GM19240 (cell line): Measurements from ENCODE around the gene ORMDL1.
"Not testable (repeated sequence)": the region's sequence is repeated elsewhere in the genome, so short reads cannot be mapped to it uniquely, and the experiment has no call there.

Source experiments
- DNase-seq: peaks from one replicate; pipeline ENCODE4 v3.0.0; 2011; ENCODE audit warnings: low spot score; ENCODE audit not compliant: insufficient read length

The ORMDL1 gene

DNA sequence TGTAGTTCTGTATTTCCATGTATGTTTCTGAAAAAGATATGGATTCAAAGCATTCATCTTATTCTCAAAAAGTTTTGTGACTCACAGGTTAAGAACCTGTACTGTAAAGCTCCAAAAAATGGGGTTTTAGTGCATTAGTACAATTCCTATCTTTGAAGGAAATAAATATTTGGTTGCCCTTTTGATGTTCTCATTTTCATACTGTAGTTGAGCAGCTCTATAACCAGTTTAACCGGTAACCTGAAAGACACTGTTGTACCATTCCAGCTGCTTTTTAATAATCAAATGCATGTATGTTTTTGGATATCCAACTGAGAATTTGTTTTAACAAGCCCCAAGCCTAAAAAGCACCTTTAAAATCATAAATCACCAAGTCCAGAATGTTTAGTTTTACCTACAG lies 11.9 kb downstream of the ORMDL1 start:
- no peak for DNase-seq

DNA sequence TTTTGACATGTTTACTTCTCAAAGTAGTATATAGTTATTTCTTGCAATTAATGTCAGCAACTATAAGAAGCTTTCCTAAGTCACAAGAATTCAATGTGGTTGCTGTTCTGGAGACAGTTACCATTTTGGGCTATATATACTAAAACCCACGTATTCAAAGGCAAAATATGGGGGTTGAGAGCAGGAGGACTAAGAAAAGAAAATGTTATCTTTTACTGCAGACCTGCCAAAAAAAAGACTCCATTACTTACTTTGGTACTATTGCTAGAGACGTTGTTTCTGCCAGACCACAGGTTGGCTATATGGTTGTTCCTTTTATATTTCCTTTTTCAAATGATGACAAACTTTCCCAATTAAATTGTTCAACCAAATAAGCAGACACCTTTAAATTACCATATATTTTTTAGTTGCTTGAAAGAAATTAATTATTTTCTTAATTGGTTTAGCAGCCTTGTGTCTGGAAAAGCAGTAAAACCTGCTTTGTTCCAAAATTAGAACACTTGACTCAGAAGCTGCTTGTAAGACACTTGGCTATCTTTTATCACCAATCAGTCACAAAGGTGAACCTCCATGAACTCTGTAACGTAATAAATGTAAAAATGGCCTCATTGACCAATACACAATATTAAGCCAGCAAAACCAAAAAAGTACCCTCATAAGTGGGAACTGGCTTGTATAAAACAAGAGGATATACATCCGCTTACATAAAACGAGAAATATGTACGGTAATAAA lies 13.4 kb downstream of the ORMDL1 start:
- DNase-seq, result no peak

DNA sequence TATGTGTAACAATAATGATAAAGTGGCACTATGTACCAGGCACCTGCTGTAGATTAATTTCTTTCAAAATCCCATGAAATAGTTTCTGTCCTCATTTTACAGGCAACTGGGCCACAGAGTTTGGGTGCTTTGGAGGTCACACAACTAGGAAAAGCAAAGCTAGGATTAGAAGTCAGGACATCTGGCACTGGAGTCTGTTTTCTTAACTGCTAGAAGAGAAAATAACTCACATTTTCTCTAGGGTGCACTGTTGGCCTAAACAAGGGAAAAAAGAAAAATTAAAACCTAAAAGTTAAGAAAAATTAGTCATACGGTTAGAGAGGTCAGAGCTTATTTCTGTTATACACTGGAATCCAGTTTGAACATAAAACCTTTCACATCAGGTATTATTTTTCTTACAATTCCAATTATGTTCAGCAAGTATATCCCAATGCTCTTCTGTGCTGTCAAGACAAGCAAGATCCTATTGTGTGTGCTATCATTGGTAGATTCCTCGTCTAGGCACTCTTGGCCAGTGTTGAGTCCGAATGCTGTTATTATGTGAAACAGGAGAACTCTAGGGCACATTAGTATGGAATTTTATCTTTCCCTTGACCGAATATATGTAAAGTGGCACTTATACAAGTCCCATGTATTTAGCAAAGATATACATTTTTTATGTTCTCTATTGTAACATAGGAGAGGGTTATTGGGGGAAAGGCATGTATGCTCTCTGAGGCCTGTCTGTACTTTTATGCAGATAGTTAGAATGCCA lies 20.1 kb downstream of the ORMDL1 start:
- no peak for DNase-seq

DNA sequence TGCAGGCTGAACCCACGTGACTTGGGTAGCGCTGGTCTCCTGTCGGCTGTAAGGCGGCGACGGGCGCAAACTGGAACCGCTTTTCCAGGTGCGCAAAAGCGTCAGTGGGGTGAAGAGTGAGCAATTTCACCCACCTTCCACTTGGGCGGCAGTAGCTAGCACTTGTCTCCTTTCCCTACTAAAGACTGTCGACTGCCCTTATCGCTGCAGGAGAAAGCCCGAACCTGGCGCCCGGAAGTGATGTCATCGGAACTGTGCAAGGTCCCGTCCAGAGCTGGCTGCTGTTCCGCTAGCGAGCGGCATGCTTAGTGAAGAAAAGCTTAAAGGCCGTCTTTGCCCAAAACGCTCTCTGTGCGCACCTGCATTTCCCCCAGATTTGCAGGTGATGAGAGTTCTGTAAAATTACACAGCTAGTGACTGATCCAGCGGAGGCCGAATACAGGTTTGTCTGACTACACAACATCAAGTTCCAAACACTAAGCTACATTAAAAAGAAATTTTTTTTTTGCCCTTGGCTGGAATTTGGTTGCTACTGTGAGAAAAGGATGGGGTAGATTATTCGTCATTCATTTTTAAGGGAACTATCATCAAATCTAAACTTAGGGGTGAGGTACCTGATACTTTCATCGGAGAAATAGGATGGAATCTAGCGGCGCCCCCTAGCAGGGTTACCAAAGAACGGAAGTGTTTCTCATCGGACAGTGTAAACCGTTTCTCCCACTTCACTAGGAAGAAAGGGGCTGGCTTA lies 21.4 kb downstream of the ORMDL1 start, which contains the start of gene OSGEPL1:
TSS of gene OSGEPL1 (minus strand) at position 242 of the 748 bp plus-strand sequence. CDS start 1,152 bp downstream, outside the sequence.
- DNase-seq, result peak; percentile 51

DNA sequence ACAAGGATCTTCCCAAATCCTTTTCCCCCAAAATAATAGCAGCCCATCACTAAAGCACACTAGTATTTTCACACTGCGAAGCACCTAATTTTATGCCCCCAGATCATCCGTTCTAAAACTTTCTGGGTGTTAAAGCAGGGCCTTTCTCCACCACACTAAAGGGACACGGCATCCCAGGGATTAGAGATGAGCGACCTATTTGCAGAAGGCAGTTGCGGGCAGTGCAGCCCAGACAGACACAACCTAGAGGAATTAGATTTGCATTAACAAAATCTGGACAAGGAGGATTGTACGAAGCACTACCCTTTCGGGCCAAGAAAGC lies 21.9 kb downstream of the ORMDL1 start:
- no peak for DNase-seq

DNA sequence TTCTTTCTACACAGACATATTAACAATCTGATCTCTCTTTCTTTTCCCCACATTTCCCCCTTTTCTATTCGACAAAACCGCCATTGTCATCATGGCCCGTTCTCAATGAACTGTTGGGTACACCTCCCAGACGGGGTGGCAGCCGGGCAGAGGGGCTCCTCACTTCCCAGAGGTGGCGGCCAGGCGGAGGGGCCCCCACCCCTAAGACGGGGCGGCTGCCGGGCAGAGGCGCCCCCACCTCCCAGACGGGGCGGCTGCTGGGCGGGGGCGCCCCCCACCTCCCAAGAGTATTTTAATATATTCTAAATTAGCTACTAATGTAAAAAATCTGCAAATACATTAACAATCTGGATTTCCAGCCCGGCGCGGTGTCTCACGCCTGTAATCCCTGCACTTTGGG lies 24.0 kb downstream of the ORMDL1 start:
- not testable (repeated sequence) for DNase-seq

DNA sequence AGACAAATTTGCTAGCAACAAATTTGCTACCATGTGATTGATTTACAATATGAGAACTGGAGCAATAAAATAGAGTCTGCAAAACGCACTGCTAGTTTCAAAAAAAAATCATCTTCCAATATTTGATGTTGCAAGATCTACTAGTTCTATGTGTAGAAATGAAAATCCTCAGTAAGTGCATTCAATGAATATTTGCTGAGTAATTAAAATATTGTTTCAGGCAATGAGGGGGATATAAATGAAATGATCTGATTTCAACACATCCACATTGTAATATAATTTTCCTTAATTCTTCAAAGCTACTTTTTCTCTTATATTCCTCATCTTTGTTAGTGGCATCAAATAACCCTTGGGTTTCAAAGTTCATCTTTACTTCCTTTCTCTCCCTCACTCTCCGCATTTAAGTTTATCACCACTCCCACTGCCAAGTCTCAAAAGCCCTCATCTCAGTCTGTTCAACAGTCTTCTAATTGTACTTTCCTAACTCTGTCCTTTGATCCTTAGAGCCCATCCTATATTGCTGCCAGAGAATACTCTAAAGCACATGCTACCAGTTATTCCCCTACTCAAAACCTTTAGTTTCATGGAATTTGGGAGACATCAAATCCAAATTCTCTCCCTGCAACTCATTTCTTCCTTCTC lies 27.7 kb downstream of the ORMDL1 start:
- no peak for DNase-seq

DNA sequence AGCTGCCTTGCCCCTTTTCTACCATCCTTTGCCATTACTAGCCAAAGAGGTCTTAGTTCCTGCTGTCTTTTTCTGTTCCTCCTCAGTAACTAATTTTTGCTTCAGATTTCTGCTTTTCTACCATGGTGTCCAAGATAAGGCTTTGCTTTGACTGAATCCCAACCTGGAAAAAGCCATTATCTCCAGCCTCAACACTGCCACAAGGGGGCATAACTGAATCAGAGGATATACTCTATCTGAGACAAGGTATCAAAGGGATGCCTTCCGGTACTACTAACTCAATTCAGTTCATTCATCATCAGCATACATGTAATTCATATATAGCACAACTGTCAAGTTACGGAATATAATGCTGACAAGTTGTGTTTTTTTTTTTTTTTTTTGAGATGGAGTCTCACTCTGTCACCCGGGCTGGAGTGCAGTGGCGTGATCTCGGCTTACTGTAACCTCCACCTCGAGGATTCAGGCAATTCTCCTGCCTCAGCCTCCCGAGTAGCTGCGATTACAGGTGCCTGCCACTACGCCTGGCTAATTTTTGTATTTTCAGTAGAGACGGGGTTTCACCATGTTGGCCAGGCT lies 33.0 kb downstream of the ORMDL1 start:
- DNase-seq, result peak; percentile 8

DNA sequence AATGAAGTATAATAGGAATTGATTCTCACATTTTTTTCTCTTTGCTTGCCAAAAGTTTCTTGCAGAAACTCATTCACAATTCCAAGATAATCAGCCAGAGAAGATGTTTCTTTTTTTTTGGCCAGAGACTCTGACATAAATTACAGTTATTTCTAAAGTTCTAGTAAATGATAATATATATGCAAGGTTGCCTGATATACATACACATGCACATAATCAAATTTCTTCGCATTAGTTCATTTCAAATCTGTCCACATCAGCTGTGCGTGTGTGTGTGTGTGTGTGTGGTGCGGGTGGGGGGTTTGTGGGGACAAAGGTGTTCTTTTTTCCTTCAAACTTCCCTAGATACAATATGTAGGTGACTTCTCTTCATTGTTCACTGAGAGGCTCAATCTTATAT lies 54.7 kb downstream of the ORMDL1 start:
- no peak for DNase-seq

DNA sequence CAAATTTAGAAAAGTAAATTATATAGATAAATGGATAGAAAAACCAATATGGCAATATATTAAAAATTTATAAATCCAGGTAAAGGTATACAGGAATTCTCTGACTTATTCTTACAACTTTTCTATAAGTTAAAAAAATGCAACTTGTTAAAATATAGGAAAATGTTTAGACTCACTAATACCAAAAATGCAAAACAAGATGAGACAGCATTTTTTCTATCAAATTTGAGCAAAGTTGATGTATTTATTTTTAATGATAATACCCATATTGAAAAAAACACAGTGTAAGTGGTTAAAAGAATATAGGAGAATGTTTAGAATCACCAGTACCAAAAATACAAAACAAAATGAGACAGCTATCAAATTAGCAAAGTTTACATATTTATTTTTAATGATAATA lies 57.3 kb downstream of the ORMDL1 start:
- no peak for DNase-seq

DNA sequence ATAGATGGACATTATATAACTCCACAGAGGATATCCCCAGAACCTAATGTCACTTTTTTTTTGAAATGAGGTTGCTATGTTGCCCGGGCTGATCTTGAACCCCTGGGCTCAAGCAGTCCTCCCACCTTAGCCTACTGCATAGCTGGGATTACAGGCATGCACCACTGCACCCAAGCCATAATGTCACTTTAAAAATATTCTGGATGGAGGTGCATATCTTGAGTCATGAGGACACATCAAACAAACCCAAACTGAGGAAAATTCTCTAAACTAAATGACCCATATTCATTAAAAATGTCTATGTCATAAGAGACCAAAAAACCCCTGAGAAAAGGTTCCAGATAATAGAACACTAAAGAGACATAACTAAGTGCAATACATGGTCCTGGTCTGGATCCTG lies 57.9 kb downstream of the ORMDL1 start:
- no peak for DNase-seq

DNA sequence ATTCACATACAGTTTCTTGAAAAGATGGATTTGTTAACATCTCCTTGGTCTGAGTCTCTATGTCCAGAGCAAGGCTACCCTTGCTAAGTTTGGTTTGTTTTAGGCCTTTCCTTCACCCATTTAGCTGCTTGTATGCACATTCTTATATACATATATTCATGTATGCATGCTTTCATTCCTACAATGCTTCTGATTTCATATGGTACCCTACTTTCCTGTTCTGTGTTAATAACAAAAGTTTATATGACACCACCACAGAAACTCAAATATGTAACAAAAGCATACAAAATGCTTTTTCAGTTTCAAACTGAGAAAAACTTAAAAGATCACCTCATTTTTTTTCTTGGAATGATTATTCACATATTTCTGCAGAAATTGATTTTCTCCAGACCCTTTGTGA lies 60.9 kb downstream of the ORMDL1 start:
- no peak for DNase-seq
